GM10248 (cell line): ENCODE results near the gene MRPL55.

Source experiments
- CTCF ChIA-PET: fragments of 300-600 bp; sonication (Branson Sonifier 250); formaldehyde crosslinking; extraction: SDS; loops from one replicate; lab custom pipeline; 2021; ENCODE audit warnings: antibody characterized with exemption; lab: Yijun Ruan, JAX
- POLR2A ChIA-PET: fragments of 350-650 bp; sonication (Branson Sonifier 250); formaldehyde crosslinking; extraction: SDS; loops from one replicate; lab custom pipeline; 2020; ENCODE audit warnings: antibody characterized with exemption; lab: Yijun Ruan, JAX
- DNase-seq: peaks from one replicate; pipeline ENCODE4 v3.0.0; 2012; ENCODE audit errors: extremely low spot score
- CTCF ChIP-seq: IDR thresholded peaks from 2 replicates; pipeline ENCODE4 v1.5.1; 2012; ENCODE audit warnings: mild to moderate bottlenecking, low read depth; ENCODE audit errors: extremely low read depth, missing control alignments, control extremely low read depth

The MRPL55 gene

GRCh38 chr1:228071839-228072657 lies 37.1 kb downstream of the MRPL55 start:
- TF ChIP-seq CTCF = no peak
- ChIA-PET POLR2A (no interaction called here), CTCF (no interaction called here)
- DNase-seq = no peak

- no peak for DNase-seq
- ChIA-PET CTCF (no interaction called here), POLR2A (no interaction called here)
- no peak for TF ChIP-seq CTCF
These were observed 38.2 kb downstream of the MRPL55 start for GRCh38 chr1:228070851-228071250.

GRCh38 chr1:228070173-228070572 lies 38.9 kb downstream of the MRPL55 start:
- CTCF ChIA-PET = no interaction called here
- no peak for DNase-seq
- POLR2A ChIA-PET = no interaction called here
- TF ChIP-seq CTCF = no peak

DNA sequence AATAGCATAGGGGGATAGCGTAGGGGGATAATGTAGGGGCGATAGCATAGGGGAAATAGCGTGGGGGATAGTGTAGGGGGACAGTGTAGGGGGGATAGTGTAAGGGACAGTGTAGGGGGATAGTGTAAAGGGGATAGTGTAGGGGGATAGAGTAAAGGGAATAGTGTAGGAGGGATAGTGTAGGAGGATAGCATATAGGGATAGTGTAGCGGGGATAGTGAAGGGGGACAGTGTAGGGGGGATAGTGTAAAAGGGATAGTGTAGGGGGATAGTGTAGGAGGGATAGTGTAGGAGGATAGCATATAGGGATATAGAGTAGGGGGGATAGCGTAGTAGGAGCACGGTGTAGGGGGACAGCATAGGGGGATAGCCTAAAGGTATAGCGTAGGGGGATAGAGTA lies 40.7 kb downstream of the MRPL55 start:
- no peak for DNase-seq
- ChIA-PET POLR2A (no interaction called here), CTCF (no interaction called here)
- no peak for TF ChIP-seq CTCF

- no peak for DNase-seq
- CTCF ChIA-PET = no interaction called here
- POLR2A ChIA-PET = no interaction called here
- TF ChIP-seq CTCF = no peak
These were observed 42.0 kb downstream of the MRPL55 start for GRCh38 chr1:228066891-228067654.

DNA sequence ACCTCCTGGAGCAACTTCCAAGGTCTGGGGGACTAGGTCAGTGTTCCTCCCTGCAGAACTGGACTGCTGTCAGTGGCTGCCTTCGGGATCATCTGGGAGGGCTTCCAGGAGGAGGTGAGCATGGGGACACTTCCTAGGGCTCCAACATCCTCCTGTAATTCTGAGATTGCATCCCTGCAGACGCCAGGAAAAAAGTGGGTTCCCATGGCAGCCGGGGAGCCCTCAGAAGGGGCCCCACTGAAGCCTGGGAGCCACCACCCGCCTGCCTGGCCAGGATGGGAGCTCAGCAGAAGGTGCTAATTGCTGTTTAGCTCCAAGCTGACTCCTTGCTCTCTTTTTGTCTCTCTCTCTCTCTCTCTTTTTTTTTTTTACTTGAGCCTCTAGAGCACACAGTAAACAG lies 42.7 kb downstream of the MRPL55 start:
- CTCF ChIA-PET = no interaction called here
- TF ChIP-seq CTCF = no peak
- no peak for DNase-seq
- POLR2A ChIA-PET = no interaction called here
